ENCODE data around the gene SCD5.

SCD5 gene

DNA sequence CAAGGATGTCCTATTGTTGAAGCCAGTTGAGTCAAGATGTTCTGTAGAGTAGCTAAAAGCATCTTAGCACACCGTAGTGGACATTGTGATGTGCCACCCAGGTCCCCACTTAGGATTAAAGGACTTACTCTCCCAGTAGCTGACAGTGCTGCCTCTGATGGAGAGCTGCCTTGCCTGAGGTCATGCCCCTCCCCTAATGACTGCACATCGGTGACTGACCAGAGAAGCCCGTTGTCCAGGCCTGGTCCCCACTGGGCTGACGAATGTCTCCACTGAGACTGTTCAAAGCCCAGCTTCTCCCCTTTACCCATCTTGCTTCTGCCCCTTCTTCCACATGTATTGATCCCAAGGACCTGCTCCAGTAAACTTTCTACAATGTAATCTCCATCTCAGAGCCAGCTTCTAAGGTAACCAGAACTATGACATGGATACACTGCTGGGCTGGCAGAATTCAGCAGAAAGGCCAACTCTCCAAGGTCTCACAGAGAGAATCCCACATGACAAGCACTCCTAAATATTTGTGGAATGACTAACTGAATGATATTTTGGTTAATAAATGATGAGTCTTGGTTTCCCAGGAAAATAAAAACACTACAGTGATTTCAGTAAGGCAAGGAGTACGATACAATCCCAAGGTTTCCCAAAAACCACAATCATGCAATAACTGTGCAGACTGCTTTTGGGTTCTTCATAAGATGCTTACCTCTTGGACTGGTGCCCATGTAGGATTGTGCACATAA is 154.4 kb downstream of the SCD5 start:
- no peak for DNase-seq (ENCODE audit: low read depth)
- TF ChIP-seq, protein P1, sequence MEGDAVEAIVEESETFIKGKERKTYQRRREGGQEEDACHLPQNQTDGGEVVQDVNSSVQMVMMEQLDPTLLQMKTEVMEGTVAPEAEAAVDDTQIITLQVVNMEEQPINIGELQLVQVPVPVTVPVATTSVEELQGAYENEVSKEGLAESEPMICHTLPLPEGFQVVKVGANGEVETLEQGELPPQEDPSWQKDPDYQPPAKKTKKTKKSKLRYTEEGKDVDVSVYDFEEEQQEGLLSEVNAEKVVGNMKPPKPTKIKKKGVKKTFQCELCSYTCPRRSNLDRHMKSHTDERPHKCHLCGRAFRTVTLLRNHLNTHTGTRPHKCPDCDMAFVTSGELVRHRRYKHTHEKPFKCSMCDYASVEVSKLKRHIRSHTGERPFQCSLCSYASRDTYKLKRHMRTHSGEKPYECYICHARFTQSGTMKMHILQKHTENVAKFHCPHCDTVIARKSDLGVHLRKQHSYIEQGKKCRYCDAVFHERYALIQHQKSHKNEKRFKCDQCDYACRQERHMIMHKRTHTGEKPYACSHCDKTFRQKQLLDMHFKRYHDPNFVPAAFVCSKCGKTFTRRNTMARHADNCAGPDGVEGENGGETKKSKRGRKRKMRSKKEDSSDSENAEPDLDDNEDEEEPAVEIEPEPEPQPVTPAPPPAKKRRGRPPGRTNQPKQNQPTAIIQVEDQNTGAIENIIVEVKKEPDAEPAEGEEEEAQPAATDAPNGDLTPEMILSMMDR (IDR thresholded peaks at IDR 0.05; ENCODE audit: insufficient read depth, low read depth, low read length, missing control alignments): no peak

GRCh38 chr4:82642331-82642730 is 156.3 kb downstream of the SCD5 start:
- no peak overlapping the region for H3K4me3 ChIP-seq (ENCODE audit: low read depth, low read length)
- no peak for DNase-seq (ENCODE audit: low read depth)

More for the DNA sequence above, 154.4 kb downstream of the SCD5 start:
- H3K4me3 ChIP-seq (ENCODE audit: low read depth, low read length): no peak overlapping the region

DNA sequence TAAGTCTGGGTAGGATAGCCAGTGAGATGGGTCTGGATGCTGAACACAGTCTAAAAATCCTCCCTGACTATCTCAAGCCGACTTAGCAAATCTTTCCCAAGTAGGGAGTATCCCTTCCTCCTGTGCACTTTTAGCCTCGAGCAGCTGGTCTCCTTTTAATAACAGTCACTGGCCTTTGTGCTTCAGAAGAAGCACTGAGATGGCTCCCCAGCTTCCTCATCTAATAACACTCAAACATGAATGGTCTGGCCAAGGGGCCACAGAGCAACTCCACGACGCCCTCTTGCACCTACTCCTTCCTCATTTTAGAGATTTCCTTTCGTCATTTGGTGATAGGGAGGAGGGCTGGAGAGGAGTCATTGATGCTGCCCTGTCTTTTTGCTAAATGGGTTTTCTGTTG is 158.1 kb downstream of the SCD5 start:
- H3K4me3 ChIP-seq (ENCODE audit: low read depth, low read length): no peak overlapping the region
- DNase-seq (ENCODE audit: low read depth): no peak
- TF ChIP-seq, protein P1 (IDR thresholded peaks at IDR 0.05; ENCODE audit: insufficient read depth, low read depth, low read length, missing control alignments): no peak

More at GRCh38 chr4:82642331-82642730, 156.3 kb downstream of the SCD5 start:
- TF ChIP-seq, protein P1 (IDR thresholded peaks at IDR 0.05; ENCODE audit: insufficient read depth, low read depth, low read length, missing control alignments): no peak

DNA sequence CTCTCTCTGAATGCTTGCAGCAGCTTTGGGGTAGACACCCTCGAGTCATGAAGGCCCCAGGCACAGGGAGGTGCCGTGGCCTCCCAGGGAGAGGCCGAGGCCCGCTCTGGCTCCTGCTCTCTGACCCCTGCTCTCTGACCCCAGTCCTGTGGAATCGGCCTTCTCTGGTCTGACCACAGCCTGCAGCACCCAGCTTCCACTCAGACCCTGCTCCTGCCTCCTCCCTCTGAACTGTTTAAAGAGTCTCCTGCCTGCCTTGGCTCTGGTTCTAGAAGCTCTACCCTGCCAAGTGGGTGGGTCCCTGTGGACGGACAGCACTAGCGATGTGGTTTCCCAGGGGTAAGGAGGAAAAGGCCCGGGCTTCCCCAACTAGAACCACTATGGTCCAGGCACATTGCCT is 158.6 kb downstream of the SCD5 start:
- DNase-seq (ENCODE audit: low read depth): no peak
- no peak overlapping the region for H3K4me3 ChIP-seq (ENCODE audit: low read depth, low read length)
- TF ChIP-seq, protein P1 (IDR thresholded peaks at IDR 0.05; ENCODE audit: insufficient read depth, low read depth, low read length, missing control alignments): no peak

GRCh38 chr4:82638479-82638878 is 160.1 kb downstream of the SCD5 start:
- H3K4me3 ChIP-seq (ENCODE audit: low read depth, low read length): no peak overlapping the region
- peak; percentile 34 for DNase-seq (ENCODE audit: low read depth)
- TF ChIP-seq, protein P1 (IDR thresholded peaks at IDR 0.05; ENCODE audit: insufficient read depth, low read depth, low read length, missing control alignments): no peak

DNA sequence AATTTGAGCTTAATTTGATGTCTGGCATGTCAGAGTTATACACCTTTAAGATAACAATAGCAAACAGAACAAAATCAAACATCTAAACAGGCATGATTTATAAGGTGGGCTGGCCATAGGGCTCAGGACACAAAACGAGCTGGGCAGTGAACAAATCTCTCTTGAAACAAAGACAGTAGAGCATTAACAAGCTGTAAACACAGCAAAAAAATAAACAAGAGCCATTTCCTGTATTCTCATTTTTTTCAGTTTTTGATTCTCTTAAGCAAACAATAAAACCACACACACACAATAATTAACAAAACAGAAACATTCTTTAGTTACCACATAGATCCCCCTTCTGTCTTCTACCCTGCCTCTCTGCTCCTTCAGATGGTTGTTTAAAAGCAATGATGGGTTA is 168.5 kb downstream of the SCD5 start:
- H3K4me3 ChIP-seq (ENCODE audit: low read depth, low read length): no peak overlapping the region
- TF ChIP-seq, protein P1 (IDR thresholded peaks at IDR 0.05; ENCODE audit: insufficient read depth, low read depth, low read length, missing control alignments): no peak
- DNase-seq (ENCODE audit: low read depth): no peak

Measured in GM12865 (cell line).